CD14-positive monocyte (primary cell): ENCODE results near the gene VPS26C. TPM values are rescaled to one million over a fixed set of nuclear protein-coding genes. Genes with fewer than 3 reads are reported as not detected.

Experiments used
- DNase-seq, 3 donors: peaks; one replicate each; pipeline ENCODE4 v3.0.0-alpha.2; 2011 to 2022
- H2AFZ ChIP-seq: 2 replicates; pipeline ENCODE4 v1.6.0; 2012; ENCODE audit warnings: mild to moderate bottlenecking, low read depth, low read length, inconsistent platforms; ENCODE audit not compliant: insufficient read depth, poor library complexity, severe bottlenecking
- H3K27ac ChIP-seq, 2 donors: 1 replicate in 1 of 2; 2 replicates in 1 of 2; pipeline ENCODE4 v1.5.1; 2012 to 2013; ENCODE audit warnings: low read length in 2 of 2, control low read depth in 1 of 2, inconsistent platforms in 1 of 2, low read depth in 1 of 2, mild to moderate bottlenecking in 1 of 2
- H3K27me3 ChIP-seq, 2 donors: one replicate each; pipeline versions ENCODE4 v1.6.0 to v1.6.1; 2011 to 2013; ENCODE audit warnings: low read length in 2 of 2; ENCODE audit not compliant: control insufficient read depth in 2 of 2, insufficient read depth in 2 of 2
- H3K36me3 ChIP-seq, 2 donors: replicated peaks in 1 of 2; 1 replicate in 1 of 2; 2 replicates in 1 of 2; pipeline versions ENCODE4 v1.5.1 to v1.6.1; 2012 to 2013; ENCODE audit warnings: low read length in 2 of 2, control low read depth in 1 of 2, inconsistent platforms in 1 of 2, mild to moderate bottlenecking in 1 of 2; ENCODE audit not compliant: insufficient read depth in 2 of 2, control insufficient read depth in 1 of 2
- H3K4me1 ChIP-seq, 2 donors: 1 replicate in 1 of 2; 2 replicates in 1 of 2; pipeline versions ENCODE4 v1.5.1 to v1.6.1; 2012 to 2013; ENCODE audit warnings: low read length in 2 of 2, control low read depth in 1 of 2, inconsistent platforms in 1 of 2, mild to moderate bottlenecking in 1 of 2, moderate library complexity in 1 of 2; ENCODE audit not compliant: insufficient read depth in 2 of 2, control insufficient read depth in 1 of 2
- H3K4me2 ChIP-seq: replicated peaks from 2 replicates; pipeline ENCODE3; 2012; ENCODE audit warnings: low read length, moderate library complexity, mild to moderate bottlenecking; ENCODE audit not compliant: poor library complexity, severe bottlenecking; ENCODE audit errors: extremely low read depth
- H3K4me3 ChIP-seq, 3 experiments: fragments of 200-600 bp in 1 of 3; sonication (generic) in 1 of 3; replicated peaks in 1 of 3; 1 replicate in 2 of 3; 2 replicates in 1 of 3; pipeline ENCODE4 v1.5.1; 2011 to 2013; ENCODE audit warnings: low read length in 3 of 3, mild to moderate bottlenecking in 3 of 3, control low read depth in 2 of 3, low read depth in 2 of 3, inconsistent platforms in 1 of 3, moderate library complexity in 1 of 3
- H3K79me2 ChIP-seq: 2 replicates; pipeline ENCODE4 v1.6.0; 2012; ENCODE audit warnings: mild to moderate bottlenecking, control low read depth, inconsistent platforms, low read length, moderate library complexity; ENCODE audit not compliant: insufficient read depth
- H3K9ac ChIP-seq: 2 replicates; pipeline ENCODE4 v1.6.0; 2017; ENCODE audit warnings: low read length, mild to moderate bottlenecking; ENCODE audit not compliant: insufficient read depth, poor library complexity, severe bottlenecking
- H3K9me3 ChIP-seq, 2 donors: replicated peaks in 1 of 2; 1 replicate in 1 of 2; 2 replicates in 1 of 2; pipeline versions ENCODE4 v1.5.1 to v1.6.1; 2012 to 2013; ENCODE audit warnings: low read length in 2 of 2, control low read depth in 1 of 2; ENCODE audit not compliant: control insufficient read depth in 1 of 2, insufficient read depth in 1 of 2
- H4K20me1 ChIP-seq: 2 replicates; pipeline ENCODE4 v1.6.0; 2012; ENCODE audit warnings: mild to moderate bottlenecking, low read length, control low read depth, moderate library complexity; ENCODE audit not compliant: insufficient read depth
- H3K27ac Mint-ChIP-seq, 7 donors: one replicate each; pipeline ENCODE4 v1.8.0; 2020; ENCODE audit warnings: mild to moderate bottlenecking in 7 of 7, mixed read lengths in 7 of 7, moderate library complexity in 6 of 7, inconsistent platforms in 2 of 7
- H3K27me3 Mint-ChIP-seq, 3 donors: one replicate each; pipeline ENCODE4 v1.8.0; 2021 to 2022; ENCODE audit warnings: low read depth in 3 of 3, mild to moderate bottlenecking in 3 of 3, mixed read lengths in 3 of 3, moderate library complexity in 3 of 3, inconsistent platforms in 1 of 3
- H3K36me3 Mint-ChIP-seq, 2 donors: one replicate each; pipeline ENCODE4 v1.8.0; 2020; ENCODE audit warnings: mixed read lengths in 2 of 2, inconsistent platforms in 1 of 2, mild to moderate bottlenecking in 1 of 2
- H3K4me1 Mint-ChIP-seq: one replicate; pipeline ENCODE4 v1.8.0; 2020; ENCODE audit warnings: mild to moderate bottlenecking, mixed read lengths
- H3K4me3 Mint-ChIP-seq, 2 donors: one replicate each; pipeline ENCODE4 v1.8.0; 2020; ENCODE audit warnings: mild to moderate bottlenecking in 2 of 2, mixed read lengths in 2 of 2, moderate library complexity in 1 of 2
- H3K9me3 Mint-ChIP-seq, 7 donors: one replicate each; pipeline ENCODE4 v1.8.0; 2020 to 2022; ENCODE audit warnings: mixed read lengths in 7 of 7, mild to moderate bottlenecking in 6 of 7, moderate library complexity in 6 of 7, inconsistent platforms in 2 of 7
- WGBS: methylation state at CpG from one replicate; pipeline ENCODE4 v1.1.5; 2013; ENCODE audit warnings: missing lambda C conversion rate; ENCODE audit not compliant: insufficient coverage; 5-methylcytosine and 5-hydroxymethylcytosine counted together
- intact Hi-C, 2 donors: fragments of 100-400 bp; cut with micrococcal nuclease; formaldehyde crosslinking; loops; one replicate each; pipeline versions ENCODE4 v1.15.0 to v1.15.1; 2023
- polyA plus RNA-seq, 3 donors: library from polyadenylated mRNA; depleted of rRNA in 1 of 3; unstranded in 2 of 3; stranded (reverse) in 1 of 3; fragments of 300-500 nt in 2 of 3; fragments of >200 nt in 1 of 3; fragmentation: Illumina TruSeq in 2 of 3; gene quantifications; 1 replicate in 2 of 3; 2 replicates in 1 of 3; pipeline ENCODE4 v1.2.3, GENCODE V29; 2012 to 2021
- TF ChIP-seq, protein P1 (sequence below): fragments of 200-600 bp; IDR thresholded peaks from one replicate; pipeline ENCODE4 v1.8.0; 2022; ENCODE audit warnings: antibody characterized with exemption, mild to moderate bottlenecking

Gene VPS26C
- polyA plus RNA-seq, 3 donors: 45.4 to 75.4 (median 69.3) TPM

DNA sequence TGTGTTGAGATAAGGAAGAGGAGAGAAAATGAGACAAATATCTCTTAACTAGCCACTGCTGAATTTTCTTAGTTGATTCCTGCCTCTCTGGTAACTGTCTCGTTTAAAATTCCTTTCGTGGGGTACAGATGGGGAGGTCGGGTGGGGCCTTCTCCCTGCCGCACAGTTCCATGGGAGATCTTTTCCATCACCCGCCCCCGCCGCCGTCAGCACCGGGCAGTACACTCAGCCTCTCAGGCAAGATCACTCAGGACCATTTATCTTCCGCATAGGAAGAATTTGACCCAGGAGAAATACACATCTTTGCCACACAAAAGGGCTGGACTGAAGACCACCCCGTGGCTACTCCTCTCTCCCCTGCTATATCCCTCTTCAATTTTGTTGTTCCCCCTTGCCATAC is 2.3 kb upstream of the VPS26C start:
- Mint-ChIP-seq H3K36me3 (peaks cover 3 to 7% of the 10 kb centered on the region in 2 donors), H3K9me3 (peaks cover 0 to 5% (median 0%) of the 10 kb centered on the region in 7 donors), H3K4me3 (no peak overlapping the region), H3K27me3 (peaks cover 0 to 1% (median 1%) of the 10 kb centered on the region in 3 donors), H3K4me1 (peaks cover 21% of the 10 kb centered on the region), H3K27ac (peak overlapping the region in 3 of 7 donors; percentile 12 to 73 (median 61))
- WGBS: 97% methylated on average over 8 of the region's 11 CpGs
- H3K36me3 ChIP-seq: no peaks in the 10 kb centered on the region
- H3K9me3 ChIP-seq: no peaks in the 10 kb centered on the region
- no peaks in the 10 kb centered on the region for H4K20me1 ChIP-seq
- H3K4me2 ChIP-seq: no peak overlapping the region
- no peak overlapping the region for H2AFZ ChIP-seq
- H3K27ac ChIP-seq: no peak overlapping the region
- intact Hi-C loops: loop anchor here (5.0 to 10.0 kb wide), 4 partner anchors 55 to 1115 kb away; partner anchors contain the start of gene DOP1B (in 1 of the 2)
- H3K4me1 ChIP-seq: peaks cover 19 to 29% of the 10 kb centered on the region in 2 donors
- peaks cover 25% of the 10 kb centered on the region for H3K79me2 ChIP-seq
- no peak overlapping the region for H3K9ac ChIP-seq
- H3K4me3 ChIP-seq: no peak overlapping the region
- no peak for DNase-seq
- no peaks in the 10 kb centered on the region for H3K27me3 ChIP-seq
- TF ChIP-seq, protein P1, sequence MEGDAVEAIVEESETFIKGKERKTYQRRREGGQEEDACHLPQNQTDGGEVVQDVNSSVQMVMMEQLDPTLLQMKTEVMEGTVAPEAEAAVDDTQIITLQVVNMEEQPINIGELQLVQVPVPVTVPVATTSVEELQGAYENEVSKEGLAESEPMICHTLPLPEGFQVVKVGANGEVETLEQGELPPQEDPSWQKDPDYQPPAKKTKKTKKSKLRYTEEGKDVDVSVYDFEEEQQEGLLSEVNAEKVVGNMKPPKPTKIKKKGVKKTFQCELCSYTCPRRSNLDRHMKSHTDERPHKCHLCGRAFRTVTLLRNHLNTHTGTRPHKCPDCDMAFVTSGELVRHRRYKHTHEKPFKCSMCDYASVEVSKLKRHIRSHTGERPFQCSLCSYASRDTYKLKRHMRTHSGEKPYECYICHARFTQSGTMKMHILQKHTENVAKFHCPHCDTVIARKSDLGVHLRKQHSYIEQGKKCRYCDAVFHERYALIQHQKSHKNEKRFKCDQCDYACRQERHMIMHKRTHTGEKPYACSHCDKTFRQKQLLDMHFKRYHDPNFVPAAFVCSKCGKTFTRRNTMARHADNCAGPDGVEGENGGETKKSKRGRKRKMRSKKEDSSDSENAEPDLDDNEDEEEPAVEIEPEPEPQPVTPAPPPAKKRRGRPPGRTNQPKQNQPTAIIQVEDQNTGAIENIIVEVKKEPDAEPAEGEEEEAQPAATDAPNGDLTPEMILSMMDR: no peak

DNA sequence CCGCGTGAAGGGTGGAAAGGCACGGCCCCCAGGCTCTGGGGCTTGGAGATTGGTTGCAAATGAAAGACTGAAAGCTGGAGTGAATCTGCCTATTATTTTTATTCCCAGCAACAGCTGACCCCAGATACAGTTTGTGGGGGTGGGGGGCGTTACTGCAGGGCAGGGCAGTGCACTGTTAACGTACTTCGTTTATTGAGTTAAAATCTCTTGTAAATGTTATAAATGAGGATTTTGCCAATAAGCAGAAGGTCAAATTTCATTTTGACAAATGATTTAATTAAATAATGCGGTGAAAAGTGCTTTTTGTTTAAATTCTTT is 1.0 kb upstream of the VPS26C start:
- TF ChIP-seq, protein P1: no peak
- Histone ChIP-seq H3K27me3 (no peaks in the 10 kb centered on the region), H3K27ac (peak overlapping the region; percentile 98 to 100), H3K9me3 (no peaks in the 10 kb centered on the region), H3K79me2 (peaks cover 38% of the 10 kb centered on the region), H3K9ac (peak overlapping the region; percentile 96), H3K4me2 (peak overlapping the region; percentile 67), H3K4me1 (peaks cover 26 to 43% of the 10 kb centered on the region in 2 donors), H3K36me3 (no peaks in the 10 kb centered on the region), H4K20me1 (peaks cover 12% of the 10 kb centered on the region), H2AFZ (peak overlapping the region; percentile 80), H3K4me3 (peak overlapping the region; percentile 45 to 85 (median 64))
- no peak for DNase-seq
- Mint-ChIP-seq H3K27ac (peak overlapping the region; percentile 97 to 99 (median 99)), H3K27me3 (no peaks in the 10 kb centered on the region), H3K4me3 (peak overlapping the region; percentile 90 to 91), H3K36me3 (peaks cover 4 to 7% of the 10 kb centered on the region in 2 donors), H3K9me3 (peaks cover 0 to 5% (median 0%) of the 10 kb centered on the region in 7 donors), H3K4me1 (peaks cover 31% of the 10 kb centered on the region)
- 0% methylated on average over 2 of the region's 7 CpGs for WGBS
- intact Hi-C loops: loop anchor here (5.0 to 10.0 kb wide), 4 partner anchors 53 to 1113 kb away; partner anchors contain the start of gene DOP1B (in 1 of the 2)
